Neural cell (in vitro differentiated cells): ENCODE results near the gene DCUN1D3. TPM values are rescaled to one million over a fixed set of nuclear protein-coding genes. Genes with fewer than 3 reads are reported as not detected.

Experiments used
- H2AFZ ChIP-seq: fragments of 200-600, 300-800 bp; sonication (generic), shearing (Covaris generic); 2 replicates; pipeline ENCODE4 v1.6.0; 2014; ENCODE audit warnings: low read depth, mild to moderate bottlenecking, antibody characterized with exemption, low read length, moderate library complexity
- H3F3A ChIP-seq: fragments of 200-600 bp; shearing (Covaris generic); 2 replicates; pipeline ENCODE4 v1.6.1; 2016; ENCODE audit warnings: mild to moderate bottlenecking, moderate library complexity, mixed read lengths, antibody characterized with exemption, low read length; ENCODE audit not compliant: insufficient read depth, poor library complexity, severe bottlenecking
- H3K27ac ChIP-seq: fragments of 200-600, 300-800 bp; sonication (generic), shearing (Covaris generic); 2 replicates; pipeline ENCODE4 v1.5.1; 2014; ENCODE audit warnings: mild to moderate bottlenecking, low read length, moderate library complexity
- H3K27me3 ChIP-seq: fragments of 300-800, 200-600 bp; sonication (generic), shearing (Covaris generic); 2 replicates; pipeline ENCODE4 v1.6.0; 2014; ENCODE audit warnings: mild to moderate bottlenecking, low read depth, low read length, moderate library complexity; ENCODE audit not compliant: insufficient read depth
- H3K36me3 ChIP-seq: fragments of 300-800, 200-600 bp; sonication (generic), shearing (Covaris generic); 2 replicates; pipeline ENCODE4 v1.5.1; 2014; ENCODE audit warnings: mild to moderate bottlenecking, antibody characterized with exemption, low read length, moderate library complexity; ENCODE audit not compliant: insufficient read depth
- H3K4me2 ChIP-seq: fragments of 300-800, 200-600 bp; sonication (generic), shearing (Covaris generic); 2 replicates; pipeline ENCODE4 v1.6.0; 2014; ENCODE audit warnings: mild to moderate bottlenecking, low read length
- H3K4me3 ChIP-seq: fragments of 300-800, 200-600 bp; sonication (generic), shearing (Covaris generic); 2 replicates; pipeline ENCODE4 v1.5.1; 2014; ENCODE audit warnings: mild to moderate bottlenecking, low read length, moderate library complexity
- H3K79me2 ChIP-seq: fragments of 200-600 bp; shearing (Covaris generic); replicated peaks from 2 replicates; pipeline ENCODE4 v1.6.0; 2014; ENCODE audit warnings: mild to moderate bottlenecking, low read length, moderate library complexity; ENCODE audit not compliant: insufficient read depth
- H3K9ac ChIP-seq: fragments of 300-800, 200-600 bp; sonication (generic), shearing (Covaris generic); 2 replicates; pipeline ENCODE4 v1.6.1; 2016; ENCODE audit warnings: mild to moderate bottlenecking, low read length, mixed read lengths
- H3K9me2 ChIP-seq: fragments of 200-600 bp; shearing (Covaris generic); 2 replicates; pipeline ENCODE4 v1.6.1; 2016; ENCODE audit warnings: mild to moderate bottlenecking, low read length, mixed read lengths; ENCODE audit not compliant: insufficient read depth
- H3K9me3 ChIP-seq: fragments of 200-600, 300-800 bp; sonication (generic), shearing (Covaris generic); 2 replicates; pipeline ENCODE4 v1.6.1; 2016; ENCODE audit warnings: mild to moderate bottlenecking, mixed run types, low read length, moderate library complexity, mixed read lengths
- H4K20me1 ChIP-seq: fragments of 200-600 bp; shearing (Covaris generic); 2 replicates; pipeline ENCODE4 v1.6.1; 2016; ENCODE audit warnings: mild to moderate bottlenecking, mixed run types; ENCODE audit not compliant: insufficient read depth
- EP300 ChIP-seq: fragments of 450-650 bp; conservative IDR thresholded peaks from 2 replicates; pipeline ENCODE4 v1.6.1; 2014; ENCODE audit warnings: antibody characterized with exemption, mild to moderate bottlenecking, moderate library complexity; ENCODE audit not compliant: poor library complexity, severe bottlenecking
- EZH2 ChIP-seq: fragments of 200-600, 300-800 bp; shearing (Covaris generic), sonication (generic); IDR thresholded peaks from 2 replicates; pipeline ENCODE4 v1.6.1; 2014; ENCODE audit warnings: antibody characterized with exemption, low read length, borderline replicate concordance, mild to moderate bottlenecking; ENCODE audit not compliant: insufficient read depth, poor library complexity, severe bottlenecking
- POLR2AphosphoS5 ChIP-seq: IDR thresholded peaks from 2 replicates; pipeline ENCODE4 v1.6.1; 2012
- RAD21 ChIP-seq: fragments of 450-650 bp; conservative IDR thresholded peaks from 2 replicates; pipeline ENCODE4 v1.6.1; 2014; ENCODE audit warnings: antibody characterized with exemption, mild to moderate bottlenecking, moderate library complexity
- TAF1 ChIP-seq: IDR thresholded peaks from 2 replicates; pipeline ENCODE4 v1.6.1; 2012; ENCODE audit warnings: low read depth
- polyA plus RNA-seq: library from polyadenylated mRNA; depleted of rRNA; stranded (reverse); fragments of >200 nt; gene quantifications from 2 replicates; pipeline ENCODE4 v1.2.3, GENCODE V29; 2014
- TF ChIP-seq, protein P1 (sequence below): IDR thresholded peaks from 2 replicates; pipeline ENCODE4 v1.6.1; 2012; ENCODE audit warnings: borderline replicate concordance
- TF ChIP-seq, protein P2 (sequence below): fragments of 450-650 bp; IDR thresholded peaks from 2 replicates; pipeline ENCODE4 v1.5.1; 2014; ENCODE audit warnings: antibody characterized with exemption, mild to moderate bottlenecking, moderate library complexity; ENCODE audit not compliant: poor library complexity, severe bottlenecking

Gene DCUN1D3
- polyA plus RNA-seq, 1 donor from 2014 or later, result 9.2 TPM

GRCh38 chr16:20818929-20819585 is 81.1 kb downstream of the DCUN1D3 start:
- H3K4me2 ChIP-seq, result no peak overlapping the region
- no peak overlapping the region for H2AFZ ChIP-seq

DNA sequence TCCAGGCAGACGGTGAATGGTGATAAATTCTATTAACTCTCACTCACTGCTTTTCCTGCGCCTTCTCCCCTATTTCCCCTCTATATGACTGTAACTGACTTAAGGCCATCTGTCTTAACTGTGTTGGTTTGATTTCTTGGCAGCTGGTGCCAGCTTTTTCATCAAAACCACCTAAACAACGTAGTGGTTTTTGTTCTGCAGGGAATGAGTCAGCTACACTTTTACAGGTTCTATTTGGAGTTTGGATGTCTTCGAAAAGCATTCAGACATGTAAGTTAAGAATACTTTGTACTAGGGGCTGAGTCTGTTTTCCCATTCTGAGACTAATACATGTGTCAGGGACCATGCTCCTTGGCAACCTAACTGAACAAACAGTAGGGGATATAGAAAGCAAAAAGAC is 85.4 kb downstream of the DCUN1D3 start:
- Histone ChIP-seq H3K36me3 (no peaks in the 10 kb centered on the region), H4K20me1 (no peaks in the 10 kb centered on the region), H3K4me2 (no peak overlapping the region), H3K9me2 (no peaks in the 10 kb centered on the region), H3K9me3 (no peaks in the 10 kb centered on the region), H3F3A (no peaks in the 10 kb centered on the region), H2AFZ (no peak overlapping the region), H3K27ac (no peak overlapping the region), H3K4me3 (no peak overlapping the region), H3K9ac (no peak overlapping the region), H3K27me3 (no peaks in the 10 kb centered on the region), H3K79me2 (no peaks in the 10 kb centered on the region)
- TF ChIP-seq TAF1 (no peak), EP300 (no peak), EZH2 (no peak), RAD21 (no peak), POLR2AphosphoS5 (no peak)
- TF ChIP-seq, protein P1, sequence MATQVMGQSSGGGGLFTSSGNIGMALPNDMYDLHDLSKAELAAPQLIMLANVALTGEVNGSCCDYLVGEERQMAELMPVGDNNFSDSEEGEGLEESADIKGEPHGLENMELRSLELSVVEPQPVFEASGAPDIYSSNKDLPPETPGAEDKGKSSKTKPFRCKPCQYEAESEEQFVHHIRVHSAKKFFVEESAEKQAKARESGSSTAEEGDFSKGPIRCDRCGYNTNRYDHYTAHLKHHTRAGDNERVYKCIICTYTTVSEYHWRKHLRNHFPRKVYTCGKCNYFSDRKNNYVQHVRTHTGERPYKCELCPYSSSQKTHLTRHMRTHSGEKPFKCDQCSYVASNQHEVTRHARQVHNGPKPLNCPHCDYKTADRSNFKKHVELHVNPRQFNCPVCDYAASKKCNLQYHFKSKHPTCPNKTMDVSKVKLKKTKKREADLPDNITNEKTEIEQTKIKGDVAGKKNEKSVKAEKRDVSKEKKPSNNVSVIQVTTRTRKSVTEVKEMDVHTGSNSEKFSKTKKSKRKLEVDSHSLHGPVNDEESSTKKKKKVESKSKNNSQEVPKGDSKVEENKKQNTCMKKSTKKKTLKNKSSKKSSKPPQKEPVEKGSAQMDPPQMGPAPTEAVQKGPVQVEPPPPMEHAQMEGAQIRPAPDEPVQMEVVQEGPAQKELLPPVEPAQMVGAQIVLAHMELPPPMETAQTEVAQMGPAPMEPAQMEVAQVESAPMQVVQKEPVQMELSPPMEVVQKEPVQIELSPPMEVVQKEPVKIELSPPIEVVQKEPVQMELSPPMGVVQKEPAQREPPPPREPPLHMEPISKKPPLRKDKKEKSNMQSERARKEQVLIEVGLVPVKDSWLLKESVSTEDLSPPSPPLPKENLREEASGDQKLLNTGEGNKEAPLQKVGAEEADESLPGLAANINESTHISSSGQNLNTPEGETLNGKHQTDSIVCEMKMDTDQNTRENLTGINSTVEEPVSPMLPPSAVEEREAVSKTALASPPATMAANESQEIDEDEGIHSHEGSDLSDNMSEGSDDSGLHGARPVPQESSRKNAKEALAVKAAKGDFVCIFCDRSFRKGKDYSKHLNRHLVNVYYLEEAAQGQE, result no peak
- TF ChIP-seq, protein P2, sequence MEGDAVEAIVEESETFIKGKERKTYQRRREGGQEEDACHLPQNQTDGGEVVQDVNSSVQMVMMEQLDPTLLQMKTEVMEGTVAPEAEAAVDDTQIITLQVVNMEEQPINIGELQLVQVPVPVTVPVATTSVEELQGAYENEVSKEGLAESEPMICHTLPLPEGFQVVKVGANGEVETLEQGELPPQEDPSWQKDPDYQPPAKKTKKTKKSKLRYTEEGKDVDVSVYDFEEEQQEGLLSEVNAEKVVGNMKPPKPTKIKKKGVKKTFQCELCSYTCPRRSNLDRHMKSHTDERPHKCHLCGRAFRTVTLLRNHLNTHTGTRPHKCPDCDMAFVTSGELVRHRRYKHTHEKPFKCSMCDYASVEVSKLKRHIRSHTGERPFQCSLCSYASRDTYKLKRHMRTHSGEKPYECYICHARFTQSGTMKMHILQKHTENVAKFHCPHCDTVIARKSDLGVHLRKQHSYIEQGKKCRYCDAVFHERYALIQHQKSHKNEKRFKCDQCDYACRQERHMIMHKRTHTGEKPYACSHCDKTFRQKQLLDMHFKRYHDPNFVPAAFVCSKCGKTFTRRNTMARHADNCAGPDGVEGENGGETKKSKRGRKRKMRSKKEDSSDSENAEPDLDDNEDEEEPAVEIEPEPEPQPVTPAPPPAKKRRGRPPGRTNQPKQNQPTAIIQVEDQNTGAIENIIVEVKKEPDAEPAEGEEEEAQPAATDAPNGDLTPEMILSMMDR, result no peak

More at GRCh38 chr16:20818929-20819585, 81.1 kb downstream of the DCUN1D3 start:
- TF ChIP-seq, protein P2, result no peak
- TF ChIP-seq RAD21, result no peak
- no peak for TF ChIP-seq EZH2
- no peak for TF ChIP-seq TAF1
- Histone ChIP-seq H3K79me2 (no peaks in the 10 kb centered on the region), H3K27me3 (no peaks in the 10 kb centered on the region), H3F3A (no peaks in the 10 kb centered on the region), H4K20me1 (no peaks in the 10 kb centered on the region), H3K27ac (no peak overlapping the region), H3K9me3 (no peaks in the 10 kb centered on the region), H3K9ac (no peak overlapping the region), H3K4me3 (no peak overlapping the region), H3K36me3 (no peaks in the 10 kb centered on the region), H3K9me2 (no peaks in the 10 kb centered on the region)
